ENCODE data around the gene RBFOX2. TPM values are rescaled to one million over a fixed set of nuclear protein-coding genes. Genes with fewer than 3 reads are reported as not detected.

Gene RBFOX2
- total and polyA plus RNA-seq, 2 of the 8 experiments (the other 6 are each of a cell fraction or from before 2014, with no cell fraction given), result 121 to 122 TPM

- TF ChIP-seq KDM4A (IDR thresholded peaks at IDR 0.05; ENCODE audit: low read depth, low read length, severe bottlenecking), result no peak
- no peak for TF ChIP-seq SP2 (IDR thresholded peaks at IDR 0.05; ENCODE audit: low read length)
- no peak for TF ChIP-seq ZNF274 (IDR thresholded peaks at IDR 0.05; ENCODE audit: borderline replicate concordance, extremely low read depth, low read length)
- no peak for TF ChIP-seq MAX (IDR thresholded peaks at IDR 0.05)
Measured at GRCh38 chr22:35862697-35863096, 165.9 kb downstream of the RBFOX2 start (continued).

All from H1 (cell line).